ENCODE data around the gene ZNF205.
"Not testable (repeated sequence)": the region's sequence is repeated elsewhere in the genome, so short reads cannot be mapped to it uniquely, and the experiment has no call there.

The ZNF205 gene

GRCh38 chr16:3158510-3159314 lies 46.3 kb downstream of the ZNF205 start:
- peak overlapping the region; percentile 76 for H3K4me3 ChIP-seq (ENCODE audit: low read depth, low read length)
- no peak for TF ChIP-seq CTCF (IDR thresholded peaks at IDR 0.05; ENCODE audit: borderline replicate concordance, insufficient read depth, low read depth, low read length)

GRCh38 chr16:3161235-3162018 lies 49.0 kb downstream of the ZNF205 start:
- TF ChIP-seq CTCF (IDR thresholded peaks at IDR 0.05; ENCODE audit: borderline replicate concordance, insufficient read depth, low read depth, low read length): no peak
- no peak overlapping the region for H3K4me3 ChIP-seq (ENCODE audit: low read depth, low read length)

GRCh38 chr16:3164121-3164991 lies 52.0 kb downstream of the ZNF205 start:
- no peak overlapping the region for H3K4me3 ChIP-seq (ENCODE audit: low read depth, low read length)
- TF ChIP-seq CTCF (IDR thresholded peaks at IDR 0.05; ENCODE audit: borderline replicate concordance, insufficient read depth, low read depth, low read length): no peak

GRCh38 chr16:3165111-3165822 lies 52.9 kb downstream of the ZNF205 start:
- no peak overlapping the region for H3K4me3 ChIP-seq (ENCODE audit: low read depth, low read length)
- TF ChIP-seq CTCF (IDR thresholded peaks at IDR 0.05; ENCODE audit: borderline replicate concordance, insufficient read depth, low read depth, low read length): no peak

GRCh38 chr16:3166505-3166886 lies 54.1 kb downstream of the ZNF205 start:
- TF ChIP-seq CTCF (IDR thresholded peaks at IDR 0.05; ENCODE audit: borderline replicate concordance, insufficient read depth, low read depth, low read length): no peak
- no peak overlapping the region for H3K4me3 ChIP-seq (ENCODE audit: low read depth, low read length)

GRCh38 chr16:3168729-3169128 lies 56.3 kb downstream of the ZNF205 start:
- not testable (repeated sequence) for H3K4me3 ChIP-seq (ENCODE audit: low read depth, low read length)

Data from GM12875 (cell line).